KMS-11 (cell line): ENCODE data around the gene TMEM244.

Source experiments
- H2AFZ ChIP-seq: fragments of 200-600 bp; sonication (generic); 2 replicates; pipeline ENCODE4 v1.6.1; 2016; ENCODE audit warnings: antibody characterized with exemption, mixed run types, low read depth
- H3K27ac ChIP-seq: fragments of 200-600 bp; sonication (generic); 2 replicates; pipeline ENCODE4 v1.6.1; 2016; ENCODE audit warnings: mild to moderate bottlenecking, mixed run types
- H3K27me3 ChIP-seq: fragments of 200-600 bp; sonication (generic); 2 replicates; pipeline ENCODE4 v1.6.1; 2017; ENCODE audit warnings: mild to moderate bottlenecking, low read depth, mixed run types, moderate library complexity; ENCODE audit not compliant: insufficient read depth
- H3K36me3 ChIP-seq: fragments of 200-600 bp; sonication (generic); 2 replicates; pipeline ENCODE4 v1.6.1; 2017; ENCODE audit warnings: mild to moderate bottlenecking, mixed run types; ENCODE audit not compliant: insufficient read depth
- H3K4me1 ChIP-seq: fragments of 200-600 bp; sonication (generic); 2 replicates; pipeline ENCODE4 v1.6.1; 2016; ENCODE audit warnings: mild to moderate bottlenecking, low read depth, mixed run types; ENCODE audit not compliant: poor library complexity, severe bottlenecking
- H3K4me2 ChIP-seq: fragments of 200-600 bp; sonication (generic); 2 replicates; pipeline ENCODE4 v1.7.0; 2016; ENCODE audit warnings: mild to moderate bottlenecking, mixed run types
- H3K4me3 ChIP-seq: fragments of 200-600 bp; sonication (generic); IDR thresholded peaks from 2 replicates; pipeline ENCODE4 v1.6.1; 2017; ENCODE audit warnings: low read depth, low read length, mixed read lengths; ENCODE audit not compliant: insufficient read depth
- H3K79me2 ChIP-seq: fragments of 200-600 bp; sonication (generic); 2 replicates; pipeline ENCODE4 v1.6.1; 2016; ENCODE audit warnings: low read depth, mixed run types; ENCODE audit not compliant: insufficient read depth
- H3K9ac ChIP-seq: fragments of 200-600 bp; sonication (generic); 2 replicates; pipeline ENCODE4 v1.6.1; 2016; ENCODE audit warnings: mild to moderate bottlenecking, mixed run types
- H4K20me1 ChIP-seq: fragments of 200-600 bp; sonication (generic); 2 replicates; pipeline ENCODE4 v1.6.1; 2016; ENCODE audit warnings: mild to moderate bottlenecking, mixed run types; ENCODE audit not compliant: insufficient read depth
- TF ChIP-seq, protein P1 (sequence below): fragments of 200-600 bp; sonication (generic); conservative IDR thresholded peaks from 2 replicates; pipeline ENCODE4 v1.6.1; 2017; ENCODE audit warnings: low read depth, mild to moderate bottlenecking, antibody characterized with exemption, low read length, moderate library complexity, mixed read lengths

Gene TMEM244

DNA sequence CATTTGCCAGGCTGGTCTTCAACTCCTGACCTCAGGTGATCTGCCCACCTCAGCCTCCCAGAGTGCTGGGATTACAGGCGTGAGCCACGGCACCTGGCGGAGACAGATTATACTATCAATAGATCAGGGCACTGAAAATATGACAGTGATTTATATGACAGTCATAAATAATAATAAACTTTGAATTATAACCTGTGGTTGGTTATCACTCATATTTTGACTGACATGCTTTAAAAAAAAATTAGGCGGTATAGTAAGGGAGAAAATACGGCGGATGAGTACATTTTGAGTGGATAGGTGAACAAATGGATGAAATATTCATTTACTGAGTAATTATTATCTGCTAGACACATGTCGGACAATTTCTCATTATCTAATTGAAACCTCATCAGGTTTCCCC is 28.8 kb downstream of the TMEM244 start:
- H3K79me2 ChIP-seq = no peaks in the 10 kb centered on the region
- H3K27me3 ChIP-seq = no peaks in the 10 kb centered on the region
- no peaks in the 10 kb centered on the region for H4K20me1 ChIP-seq
- H3K9ac ChIP-seq = no peak overlapping the region
- H2AFZ ChIP-seq = no peak overlapping the region
- no peak overlapping the region for H3K4me2 ChIP-seq
- no peak overlapping the region for H3K4me3 ChIP-seq
- no peaks in the 10 kb centered on the region for H3K36me3 ChIP-seq
- no peaks in the 10 kb centered on the region for H3K4me1 ChIP-seq
- H3K27ac ChIP-seq = no peak overlapping the region
- TF ChIP-seq, protein P1, sequence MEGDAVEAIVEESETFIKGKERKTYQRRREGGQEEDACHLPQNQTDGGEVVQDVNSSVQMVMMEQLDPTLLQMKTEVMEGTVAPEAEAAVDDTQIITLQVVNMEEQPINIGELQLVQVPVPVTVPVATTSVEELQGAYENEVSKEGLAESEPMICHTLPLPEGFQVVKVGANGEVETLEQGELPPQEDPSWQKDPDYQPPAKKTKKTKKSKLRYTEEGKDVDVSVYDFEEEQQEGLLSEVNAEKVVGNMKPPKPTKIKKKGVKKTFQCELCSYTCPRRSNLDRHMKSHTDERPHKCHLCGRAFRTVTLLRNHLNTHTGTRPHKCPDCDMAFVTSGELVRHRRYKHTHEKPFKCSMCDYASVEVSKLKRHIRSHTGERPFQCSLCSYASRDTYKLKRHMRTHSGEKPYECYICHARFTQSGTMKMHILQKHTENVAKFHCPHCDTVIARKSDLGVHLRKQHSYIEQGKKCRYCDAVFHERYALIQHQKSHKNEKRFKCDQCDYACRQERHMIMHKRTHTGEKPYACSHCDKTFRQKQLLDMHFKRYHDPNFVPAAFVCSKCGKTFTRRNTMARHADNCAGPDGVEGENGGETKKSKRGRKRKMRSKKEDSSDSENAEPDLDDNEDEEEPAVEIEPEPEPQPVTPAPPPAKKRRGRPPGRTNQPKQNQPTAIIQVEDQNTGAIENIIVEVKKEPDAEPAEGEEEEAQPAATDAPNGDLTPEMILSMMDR = no peak

DNA sequence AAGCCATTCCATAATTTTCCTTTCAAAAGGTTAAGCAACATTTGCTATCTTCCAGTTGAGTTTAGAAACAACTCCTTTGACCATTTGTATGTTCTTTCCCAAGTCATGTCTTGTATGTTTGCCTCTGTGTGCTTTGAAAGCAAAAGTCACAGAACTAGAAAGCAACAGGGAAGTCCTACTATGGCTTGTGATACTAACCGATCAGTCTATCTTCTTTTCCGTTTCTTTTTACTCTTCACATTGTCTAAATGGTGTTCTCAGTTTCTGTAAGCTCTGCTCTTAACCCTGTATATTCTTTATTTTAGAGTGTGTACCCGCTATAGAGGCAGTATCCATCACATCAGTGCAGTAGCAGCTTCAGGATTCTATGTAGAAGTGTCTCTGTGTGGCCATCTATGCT is 32.9 kb downstream of the TMEM244 start:
- no peak overlapping the region for H2AFZ ChIP-seq
- H3K9ac ChIP-seq = no peak overlapping the region
- no peaks in the 10 kb centered on the region for H3K4me1 ChIP-seq
- H3K27me3 ChIP-seq = no peaks in the 10 kb centered on the region
- TF ChIP-seq, protein P1 = no peak
- no peak overlapping the region for H3K4me2 ChIP-seq
- no peaks in the 10 kb centered on the region for H4K20me1 ChIP-seq
- no peaks in the 10 kb centered on the region for H3K36me3 ChIP-seq
- no peak overlapping the region for H3K27ac ChIP-seq
- H3K4me3 ChIP-seq = no peak overlapping the region
- H3K79me2 ChIP-seq = no peaks in the 10 kb centered on the region

DNA sequence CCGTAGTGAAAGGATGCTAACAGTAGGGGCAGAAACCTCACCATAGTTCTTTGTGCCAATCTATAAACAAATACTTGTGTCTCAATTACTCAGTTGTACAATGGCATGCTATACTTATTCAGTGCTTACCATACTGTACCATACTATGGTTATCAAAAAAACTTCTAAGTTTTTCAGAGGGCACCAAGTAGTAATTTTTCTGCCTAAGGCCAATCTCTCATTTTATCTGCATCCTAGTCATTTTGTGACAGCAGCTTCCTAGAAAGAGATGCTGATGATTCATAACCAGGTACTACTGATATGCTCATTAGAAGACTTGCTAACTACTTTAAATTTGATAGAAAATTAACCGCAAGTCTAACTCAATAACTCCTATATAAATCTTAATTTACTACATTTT is 42.9 kb downstream of the TMEM244 start:
- Histone ChIP-seq H3K27me3 (no peaks in the 10 kb centered on the region), H2AFZ (no peak overlapping the region)
- TF ChIP-seq, protein P1 = no peak

DNA sequence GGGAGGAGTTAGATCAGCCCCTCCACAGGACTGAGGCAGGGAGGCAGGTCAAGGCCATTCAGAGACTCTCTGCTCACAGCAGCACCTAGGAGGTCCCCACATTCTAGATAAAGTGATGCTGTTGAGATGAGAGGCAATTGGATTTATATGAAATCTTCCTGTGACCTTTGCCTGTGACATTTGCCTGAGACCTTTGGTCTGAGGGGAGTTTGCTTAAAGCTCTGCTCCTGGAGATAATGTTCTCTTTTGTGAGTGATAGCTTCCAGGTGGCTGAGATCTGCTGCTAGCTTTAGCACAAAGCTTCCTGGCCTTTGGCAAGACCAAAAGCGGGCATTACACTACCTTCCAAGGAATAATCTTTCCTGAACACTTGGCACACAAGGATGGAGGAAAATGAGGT is 43.3 kb downstream of the TMEM244 start:
- no peak overlapping the region for H2AFZ ChIP-seq
- H3K27ac ChIP-seq = no peak overlapping the region
- no peaks in the 10 kb centered on the region for H3K27me3 ChIP-seq
- H3K4me2 ChIP-seq = no peak overlapping the region
- TF ChIP-seq, protein P1 = no peak
- no peaks in the 10 kb centered on the region for H3K79me2 ChIP-seq
- no peaks in the 10 kb centered on the region for H3K4me1 ChIP-seq
- no peak overlapping the region for H3K4me3 ChIP-seq
- no peaks in the 10 kb centered on the region for H3K36me3 ChIP-seq
- no peaks in the 10 kb centered on the region for H4K20me1 ChIP-seq
- no peak overlapping the region for H3K9ac ChIP-seq

More for the DNA sequence above, 42.9 kb downstream of the TMEM244 start:
- no peaks in the 10 kb centered on the region for H3K4me1 ChIP-seq
- no peak overlapping the region for H3K4me3 ChIP-seq
- H4K20me1 ChIP-seq = no peaks in the 10 kb centered on the region
- no peaks in the 10 kb centered on the region for H3K79me2 ChIP-seq
- H3K27ac ChIP-seq = no peak overlapping the region
- no peaks in the 10 kb centered on the region for H3K36me3 ChIP-seq
- H3K9ac ChIP-seq = no peak overlapping the region
- no peak overlapping the region for H3K4me2 ChIP-seq
